ENCODE data around the gene SIRT2.

- TF ChIP-seq CTCF (IDR thresholded peaks at IDR 0.05) (no peak), POLR2A (IDR thresholded peaks at IDR 0.05) (no peak)
These were observed 4.5 kb downstream of the SIRT2 start for GRCh38 chr19:38894968-38895367.
